ENCODE measurements around the gene BSN.

Gene BSN
- 0 to 0.54 (median 0.12) reads per million in 4 donors for total RNA-seq

- peak; percentile 59 to 80 (median 72) for DNase-seq
These were observed at the start of gene BSN for GRCh38 chr3:49553692-49554632. TSS of gene BSN (plus strand) at chr3:49554477. CDS start at chr3:49554603, 126 bp downstream.

- DNase-seq: no peak
These were observed 47.4 kb upstream of the BSN start for GRCh38 chr3:49506906-49507305.

- no peak for DNase-seq
These were observed 45.2 kb upstream of the BSN start for GRCh38 chr3:49509028-49509561.

- no peak for DNase-seq
These were observed 42.6 kb upstream of the BSN start for GRCh38 chr3:49511639-49512038.

- no peak for DNase-seq
These were observed 41.4 kb upstream of the BSN start for GRCh38 chr3:49512781-49513355.

- DNase-seq: no peak
These were observed 40.7 kb upstream of the BSN start for GRCh38 chr3:49513494-49514124.

GRCh38 chr3:49518016-49518415 lies 36.3 kb upstream of the BSN start:
- DNase-seq: no peak

- DNase-seq: no peak
These were observed 35.8 kb upstream of the BSN start for GRCh38 chr3:49518441-49518840.

- no peak for DNase-seq
These were observed 35.0 kb upstream of the BSN start for GRCh38 chr3:49519296-49519695.

- no peak for DNase-seq
These were observed 34.3 kb upstream of the BSN start for GRCh38 chr3:49519916-49520385.

- DNase-seq: no peak
These were observed 30.2 kb upstream of the BSN start for GRCh38 chr3:49523756-49524747.

GRCh38 chr3:49529567-49529966 lies 24.7 kb upstream of the BSN start:
- peak in 1 of 5 donors; percentile 14 for DNase-seq

GRCh38 chr3:49530231-49530630 lies 24.0 kb upstream of the BSN start:
- no peak for DNase-seq

- DNase-seq: no peak
These were observed 23.6 kb upstream of the BSN start for GRCh38 chr3:49530701-49531100.

- DNase-seq: no peak
These were observed 23.1 kb upstream of the BSN start for GRCh38 chr3:49531218-49531617.

- DNase-seq: no peak
These were observed 22.6 kb upstream of the BSN start for GRCh38 chr3:49531715-49532114.

GRCh38 chr3:49533031-49533430 lies 21.2 kb upstream of the BSN start:
- DNase-seq: no peak

- no peak for DNase-seq
These were observed 20.3 kb upstream of the BSN start for GRCh38 chr3:49533786-49534519.

- DNase-seq: no peak
These were observed 19.5 kb upstream of the BSN start for GRCh38 chr3:49534581-49535441.
